ENCODE data around the gene MAPK12.

The MAPK12 gene

GRCh38 chr22:50272044-50272802 is 10.7 kb upstream of the MAPK12 start:
- Histone ChIP-seq H3K36me3 (ENCODE audit: insufficient read depth, low read length) (no peaks in the 10 kb centered on the region), H3F3A (ENCODE audit: low read depth) (no peaks in the 10 kb centered on the region), H3K27me3 (ENCODE audit: insufficient read depth, low read length, poor library complexity, severe bottlenecking) (no peaks in the 10 kb centered on the region), H4K20me1 (ENCODE audit: insufficient read depth, low read length, poor library complexity, severe bottlenecking) (no peaks in the 10 kb centered on the region), H3K4me3 (ENCODE audit: low read length, poor library complexity, severe bottlenecking) (no peak overlapping the region), H2AFZ (ENCODE audit: low read length) (no peak overlapping the region), H3K79me2 (ENCODE audit: insufficient read depth, low read length) (no peaks in the 10 kb centered on the region), H3K4me2 (ENCODE audit: low read depth, low read length, poor library complexity, severe bottlenecking) (no peak overlapping the region), H3K4me1 (ENCODE audit: insufficient read depth, low read length, poor library complexity, severe bottlenecking) (peaks cover 8% of the 10 kb centered on the region), H3K9me3 (ENCODE audit: insufficient read depth, low read depth, low read length) (no peaks in the 10 kb centered on the region), H3K9ac (ENCODE audit: low read depth, low read length, poor library complexity, severe bottlenecking) (no peak overlapping the region), H3K9me2 (replicated peaks; ENCODE audit: low read depth, low read length) (no peaks in the 10 kb centered on the region)
- TF ChIP-seq CTCF (conservative IDR thresholded peaks at IDR 0.05; ENCODE audit: low read length) (no peak), EZH2phosphoT487 (IDR thresholded peaks at IDR 0.05; ENCODE audit: borderline replicate concordance) (no peak)

GRCh38 chr22:50271519-50271970 is 10.1 kb upstream of the MAPK12 start:
- H3K9ac ChIP-seq (ENCODE audit: low read depth, low read length, poor library complexity, severe bottlenecking) = no peak overlapping the region
- peaks cover 8% of the 10 kb centered on the region for H3K4me1 ChIP-seq (ENCODE audit: insufficient read depth, low read length, poor library complexity, severe bottlenecking)
- H4K20me1 ChIP-seq (ENCODE audit: insufficient read depth, low read length, poor library complexity, severe bottlenecking) = no peaks in the 10 kb centered on the region

GRCh38 chr22:50270666-50271394 is 9.3 kb upstream of the MAPK12 start:
- H3F3A ChIP-seq (ENCODE audit: low read depth) = no peaks in the 10 kb centered on the region
- H3K4me2 ChIP-seq (ENCODE audit: low read depth, low read length, poor library complexity, severe bottlenecking) = peak overlapping the region; percentile 64
- no peaks in the 10 kb centered on the region for H3K9me2 ChIP-seq (replicated peaks; ENCODE audit: low read depth, low read length)
- no peaks in the 10 kb centered on the region; the same call in 1 of the 2 replicates for H3K9me3 ChIP-seq (ENCODE audit: insufficient read depth, low read depth, low read length)
- H3K36me3 ChIP-seq (ENCODE audit: insufficient read depth, low read length) = no peaks in the 10 kb centered on the region
- H3K27me3 ChIP-seq (ENCODE audit: insufficient read depth, low read length, poor library complexity, severe bottlenecking) = no peaks in the 10 kb centered on the region
- no peaks in the 10 kb centered on the region for H3K79me2 ChIP-seq (ENCODE audit: insufficient read depth, low read length)
- H2AFZ ChIP-seq (ENCODE audit: low read length) = no peak overlapping the region
- H3K4me1 ChIP-seq (ENCODE audit: insufficient read depth, low read length, poor library complexity, severe bottlenecking) = peaks cover 8% of the 10 kb centered on the region
- peak overlapping the region; percentile 59 for H3K4me3 ChIP-seq (ENCODE audit: low read length, poor library complexity, severe bottlenecking)
- H4K20me1 ChIP-seq (ENCODE audit: insufficient read depth, low read length, poor library complexity, severe bottlenecking) = no peaks in the 10 kb centered on the region
- H3K9ac ChIP-seq (ENCODE audit: low read depth, low read length, poor library complexity, severe bottlenecking) = no peak overlapping the region
- TF ChIP-seq EZH2phosphoT487 (IDR thresholded peaks at IDR 0.05; ENCODE audit: borderline replicate concordance) (no peak), CTCF (conservative IDR thresholded peaks at IDR 0.05; ENCODE audit: low read length) (no peak)

More at GRCh38 chr22:50271519-50271970, 10.1 kb upstream of the MAPK12 start:
- no peaks in the 10 kb centered on the region for H3F3A ChIP-seq (ENCODE audit: low read depth)
- peak overlapping the region; percentile 64 for H3K4me2 ChIP-seq (ENCODE audit: low read depth, low read length, poor library complexity, severe bottlenecking)
- H2AFZ ChIP-seq (ENCODE audit: low read length) = no peak overlapping the region
- no peaks in the 10 kb centered on the region for H3K79me2 ChIP-seq (ENCODE audit: insufficient read depth, low read length)
- H3K9me2 ChIP-seq (replicated peaks; ENCODE audit: low read depth, low read length) = no peaks in the 10 kb centered on the region
- peak overlapping the region; percentile 59 for H3K4me3 ChIP-seq (ENCODE audit: low read length, poor library complexity, severe bottlenecking)
- no peaks in the 10 kb centered on the region for H3K9me3 ChIP-seq (ENCODE audit: insufficient read depth, low read depth, low read length)
- H3K27me3 ChIP-seq (ENCODE audit: insufficient read depth, low read length, poor library complexity, severe bottlenecking) = no peaks in the 10 kb centered on the region
- H3K36me3 ChIP-seq (ENCODE audit: insufficient read depth, low read length) = no peaks in the 10 kb centered on the region
- TF ChIP-seq CTCF (conservative IDR thresholded peaks at IDR 0.05; ENCODE audit: low read length) (no peak), EZH2phosphoT487 (IDR thresholded peaks at IDR 0.05; ENCODE audit: borderline replicate concordance) (no peak)
